Esophagus squamous epithelium (tissue), 4 donors: ENCODE results near the gene OR2T5.
"Not testable (repeated sequence)": the region's sequence is repeated elsewhere in the genome, so short reads cannot be mapped to it uniquely, and the experiment has no call there.

Source experiments
- CTCF ChIP-seq, 6 experiments: fragments of 450-650 bp in 4 of 6; fragments of 200-600 bp in 2 of 6; sonication (generic) in 2 of 6; IDR thresholded peaks; one replicate each; pipeline ENCODE4 v1.5.1; 2016 to 2019; ENCODE audit warnings: antibody characterized with exemption in 6 of 6, mild to moderate bottlenecking in 4 of 6, moderate library complexity in 4 of 6
- POLR2A ChIP-seq, 4 donors: fragments of 450-650 bp; IDR thresholded peaks; one replicate each; pipeline ENCODE4 v1.6.1; 2017; ENCODE audit warnings: antibody characterized with exemption in 4 of 4, mild to moderate bottlenecking in 4 of 4, moderate library complexity in 3 of 4

DNA sequence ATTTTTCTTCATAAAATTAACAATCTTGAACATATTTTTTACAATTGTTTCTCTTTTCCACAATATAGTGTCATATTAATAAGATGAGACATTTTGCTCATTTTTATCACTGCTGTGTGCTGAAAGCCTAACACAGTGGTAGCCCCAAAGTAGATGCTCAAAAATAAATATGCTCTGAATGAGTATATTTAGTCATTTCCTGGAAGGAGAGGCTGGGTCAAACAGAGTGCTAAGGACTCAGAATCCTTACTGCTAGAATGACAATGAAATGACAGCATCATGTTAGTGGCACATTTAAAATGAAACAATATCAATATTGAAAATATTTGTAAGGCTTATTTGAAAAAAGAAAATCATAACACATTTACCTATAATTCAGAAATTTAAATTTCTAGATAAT lies 49.1 kb downstream of the OR2T5 start:
- TF ChIP-seq CTCF, POLR2A (IDR thresholded peaks at IDR 0.05): not testable (repeated sequence)
